ENCODE measurements around the gene RAB40B. TPM values are rescaled to one million over a fixed set of nuclear protein-coding genes. Genes with fewer than 3 reads are reported as not detected.

RAB40B gene
- total RNA-seq, 2 experiments from 2014 or later: 21.4 to 22.1 TPM

GRCh38 chr17:82697808-82698064 lies 762 bp downstream of the RAB40B start:
- H3K79me2 ChIP-seq (ENCODE audit: insufficient read depth, low read depth, low read length): no peaks in the 10 kb centered on the region
- no TSS peak for BruUV-seq (replicated peaks)
- no peak overlapping the region for H2AFZ ChIP-seq (ENCODE audit: low read length)
- H3K4me1 ChIP-seq (ENCODE audit: insufficient read depth, low read length, poor library complexity, severe bottlenecking): peaks cover 7% of the 10 kb centered on the region
- ChIA-PET CTCF (ENCODE audit: unreplicated experiment) (no interaction called here), POLR2A (no interaction called here)
- H3K4me3 ChIP-seq (ENCODE audit: low read depth, low read length, poor library complexity, severe bottlenecking): peak overlapping the region; percentile 71
- intact Hi-C loops (cut with micrococcal nuclease; ENCODE audit: unreplicated experiment): loop anchor here (1.0 kb wide), 1 partner anchor 11 kb away; no protein-coding TSS in a partner anchor
- no peaks in the 10 kb centered on the region for H3K9me2 ChIP-seq (ENCODE audit: insufficient read depth, low read length)
- H3K4me2 ChIP-seq (ENCODE audit: low read length): peak overlapping the region; percentile 61
- no peaks in the 10 kb centered on the region; the same call in 1 of the 2 replicates for H3K36me3 ChIP-seq (ENCODE audit: insufficient read depth, low read length)
- H3K9me3 ChIP-seq (ENCODE audit: low read length): peaks cover 18% of the 10 kb centered on the region
- no peaks in the 10 kb centered on the region for H4K20me1 ChIP-seq (ENCODE audit: insufficient read depth, low read length)
- no peak overlapping the region for H3K27ac ChIP-seq (ENCODE audit: low read depth, low read length, poor library complexity, severe bottlenecking)
- DNase-seq (ENCODE audit: low spot score): no peak
- TF ChIP-seq EZH2phosphoT487 (IDR thresholded peaks at IDR 0.05; ENCODE audit: borderline replicate concordance, low read depth, low read length): no peak
- TF ChIP-seq, protein P1, sequence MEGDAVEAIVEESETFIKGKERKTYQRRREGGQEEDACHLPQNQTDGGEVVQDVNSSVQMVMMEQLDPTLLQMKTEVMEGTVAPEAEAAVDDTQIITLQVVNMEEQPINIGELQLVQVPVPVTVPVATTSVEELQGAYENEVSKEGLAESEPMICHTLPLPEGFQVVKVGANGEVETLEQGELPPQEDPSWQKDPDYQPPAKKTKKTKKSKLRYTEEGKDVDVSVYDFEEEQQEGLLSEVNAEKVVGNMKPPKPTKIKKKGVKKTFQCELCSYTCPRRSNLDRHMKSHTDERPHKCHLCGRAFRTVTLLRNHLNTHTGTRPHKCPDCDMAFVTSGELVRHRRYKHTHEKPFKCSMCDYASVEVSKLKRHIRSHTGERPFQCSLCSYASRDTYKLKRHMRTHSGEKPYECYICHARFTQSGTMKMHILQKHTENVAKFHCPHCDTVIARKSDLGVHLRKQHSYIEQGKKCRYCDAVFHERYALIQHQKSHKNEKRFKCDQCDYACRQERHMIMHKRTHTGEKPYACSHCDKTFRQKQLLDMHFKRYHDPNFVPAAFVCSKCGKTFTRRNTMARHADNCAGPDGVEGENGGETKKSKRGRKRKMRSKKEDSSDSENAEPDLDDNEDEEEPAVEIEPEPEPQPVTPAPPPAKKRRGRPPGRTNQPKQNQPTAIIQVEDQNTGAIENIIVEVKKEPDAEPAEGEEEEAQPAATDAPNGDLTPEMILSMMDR (conservative IDR thresholded peaks at IDR 0.05; ENCODE audit: low read length): no peak

- peak overlapping the region; percentile 71 for H3K4me3 ChIP-seq (ENCODE audit: low read depth, low read length, poor library complexity, severe bottlenecking)
- peaks cover 18% of the 10 kb centered on the region for H3K9me3 ChIP-seq (ENCODE audit: low read length)
- DNase-seq (ENCODE audit: low spot score): no peak
- TF ChIP-seq, protein P1 (conservative IDR thresholded peaks at IDR 0.05; ENCODE audit: low read length): no peak
- TF ChIP-seq EZH2phosphoT487 (IDR thresholded peaks at IDR 0.05; ENCODE audit: borderline replicate concordance, low read depth, low read length): no peak
- intact Hi-C loops (cut with micrococcal nuclease; ENCODE audit: unreplicated experiment): no loop called here
- POLR2A ChIA-PET: interaction anchor here (1.3 kb wide), 1 partner anchor 11 kb away, joined by 4 read pairs; no protein-coding TSS in a partner anchor
- H3K36me3 ChIP-seq (ENCODE audit: insufficient read depth, low read length): no peaks in the 10 kb centered on the region; the same call in 1 of the 2 replicates
- peaks cover 7% of the 10 kb centered on the region for H3K4me1 ChIP-seq (ENCODE audit: insufficient read depth, low read length, poor library complexity, severe bottlenecking)
- H4K20me1 ChIP-seq (ENCODE audit: insufficient read depth, low read length): no peaks in the 10 kb centered on the region
- H2AFZ ChIP-seq (ENCODE audit: low read length): no peak overlapping the region
- no peaks in the 10 kb centered on the region for H3K9me2 ChIP-seq (ENCODE audit: insufficient read depth, low read length)
- BruUV-seq (replicated peaks): no TSS peak
- CTCF ChIA-PET (ENCODE audit: unreplicated experiment): no interaction called here
- H3K27ac ChIP-seq (ENCODE audit: low read depth, low read length, poor library complexity, severe bottlenecking): no peak overlapping the region
- peak overlapping the region; percentile 61 for H3K4me2 ChIP-seq (ENCODE audit: low read length)
- no peaks in the 10 kb centered on the region for H3K79me2 ChIP-seq (ENCODE audit: insufficient read depth, low read depth, low read length)
Measured at GRCh38 chr17:82696916-82697807, 1.3 kb downstream of the RAB40B start.

DNA sequence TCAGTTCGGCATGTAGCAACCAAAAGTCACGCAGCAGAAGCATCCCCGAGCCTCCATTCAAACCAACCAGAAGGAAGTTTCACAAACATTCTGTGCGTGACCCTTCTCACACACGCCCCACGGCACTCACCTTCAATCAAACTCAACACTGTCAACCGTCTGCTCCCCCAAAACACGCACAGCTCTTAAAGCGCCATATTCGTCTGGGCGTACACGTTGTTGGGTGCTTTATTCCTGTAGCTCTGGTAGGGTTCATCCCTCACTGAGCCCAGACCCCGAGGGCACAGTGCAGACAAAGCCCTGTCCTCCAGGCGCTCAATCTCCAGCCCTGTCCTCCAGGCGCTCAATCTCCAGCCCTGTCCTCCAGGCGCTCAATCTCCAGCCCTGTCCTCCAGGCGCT lies 2.2 kb downstream of the RAB40B start:
- no peak overlapping the region for H3K27ac ChIP-seq (ENCODE audit: low read depth, low read length, poor library complexity, severe bottlenecking)
- H3K4me1 ChIP-seq (ENCODE audit: insufficient read depth, low read length, poor library complexity, severe bottlenecking): peaks cover 7% of the 10 kb centered on the region
- DNase-seq (ENCODE audit: low spot score): no peak
- H4K20me1 ChIP-seq (ENCODE audit: insufficient read depth, low read length): no peaks in the 10 kb centered on the region
- BruUV-seq (replicated peaks): no TSS peak
- TF ChIP-seq, protein P1 (conservative IDR thresholded peaks at IDR 0.05; ENCODE audit: low read length): no peak
- no peak for TF ChIP-seq EZH2phosphoT487 (IDR thresholded peaks at IDR 0.05; ENCODE audit: borderline replicate concordance, low read depth, low read length)
- ChIA-PET POLR2A (interaction anchor here (1.3 kb wide), 1 partner anchor 12 kb away, joined by 4 read pairs; no protein-coding TSS in a partner anchor), CTCF (ENCODE audit: unreplicated experiment) (no interaction called here)
- no peak overlapping the region for H2AFZ ChIP-seq (ENCODE audit: low read length)
- H3K9me2 ChIP-seq (ENCODE audit: insufficient read depth, low read length): no peaks in the 10 kb centered on the region
- intact Hi-C loops (cut with micrococcal nuclease; ENCODE audit: unreplicated experiment): no loop called here
- no peaks in the 10 kb centered on the region for H3K79me2 ChIP-seq (ENCODE audit: insufficient read depth, low read depth, low read length)
- no peak overlapping the region for H3K4me2 ChIP-seq (ENCODE audit: low read length)
- no peak overlapping the region for H3K4me3 ChIP-seq (ENCODE audit: low read depth, low read length, poor library complexity, severe bottlenecking)
- H3K9me3 ChIP-seq (ENCODE audit: low read length): peaks cover 18% of the 10 kb centered on the region
- H3K36me3 ChIP-seq (ENCODE audit: insufficient read depth, low read length): no peaks in the 10 kb centered on the region; the same call in 1 of the 2 replicates

Measured in OCI-LY7 (cell line).